Measurements from ENCODE around the gene IL19.
"Not testable (repeated sequence)": the region's sequence is repeated elsewhere in the genome, so short reads cannot be mapped to it uniquely, and the experiment has no call there.

DNA sequence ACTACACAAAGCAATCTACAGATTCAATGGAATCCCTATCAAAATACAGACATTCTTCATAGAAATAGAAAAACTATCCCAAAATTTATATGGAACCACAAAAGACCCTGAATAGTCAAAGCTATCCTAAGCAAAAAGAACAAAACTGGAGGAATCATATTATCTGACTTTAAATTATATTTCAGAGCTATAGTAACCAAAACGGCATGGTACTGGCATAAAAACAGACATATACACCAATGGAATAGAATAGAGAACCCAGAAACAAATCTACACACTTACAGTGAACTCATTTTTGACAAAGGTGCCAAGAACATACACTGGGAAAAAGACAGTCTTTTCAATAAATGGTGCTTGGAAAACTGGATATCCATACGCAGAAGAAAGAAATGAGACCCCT is 82.1 kb downstream of the IL19 start:
- TF ChIP-seq, protein P1, sequence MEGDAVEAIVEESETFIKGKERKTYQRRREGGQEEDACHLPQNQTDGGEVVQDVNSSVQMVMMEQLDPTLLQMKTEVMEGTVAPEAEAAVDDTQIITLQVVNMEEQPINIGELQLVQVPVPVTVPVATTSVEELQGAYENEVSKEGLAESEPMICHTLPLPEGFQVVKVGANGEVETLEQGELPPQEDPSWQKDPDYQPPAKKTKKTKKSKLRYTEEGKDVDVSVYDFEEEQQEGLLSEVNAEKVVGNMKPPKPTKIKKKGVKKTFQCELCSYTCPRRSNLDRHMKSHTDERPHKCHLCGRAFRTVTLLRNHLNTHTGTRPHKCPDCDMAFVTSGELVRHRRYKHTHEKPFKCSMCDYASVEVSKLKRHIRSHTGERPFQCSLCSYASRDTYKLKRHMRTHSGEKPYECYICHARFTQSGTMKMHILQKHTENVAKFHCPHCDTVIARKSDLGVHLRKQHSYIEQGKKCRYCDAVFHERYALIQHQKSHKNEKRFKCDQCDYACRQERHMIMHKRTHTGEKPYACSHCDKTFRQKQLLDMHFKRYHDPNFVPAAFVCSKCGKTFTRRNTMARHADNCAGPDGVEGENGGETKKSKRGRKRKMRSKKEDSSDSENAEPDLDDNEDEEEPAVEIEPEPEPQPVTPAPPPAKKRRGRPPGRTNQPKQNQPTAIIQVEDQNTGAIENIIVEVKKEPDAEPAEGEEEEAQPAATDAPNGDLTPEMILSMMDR (IDR thresholded peaks at IDR 0.05), result not testable (repeated sequence)
- TF ChIP-seq POLR2A (IDR thresholded peaks at IDR 0.05), result not testable (repeated sequence)

All from Peyer's patch (tissue), 4 donors.